HPDE6-E6E7 (cell line): Measurements from ENCODE around the gene ZNF594.
"Not testable (repeated sequence)": the region's sequence is repeated elsewhere in the genome, so short reads cannot be mapped to it uniquely, and the experiment has no call there.

Experiments used
- DNase-seq: peaks from one replicate; pipeline ENCODE4 v3.0.0; 2011; ENCODE audit warnings: missing footprints; ENCODE audit errors: extremely low spot score

ZNF594 gene

GRCh38 chr17:5201011-5201410 is 9.3 kb upstream of the ZNF594 start:
- no peak for DNase-seq

GRCh38 chr17:5200360-5200759 is 8.7 kb upstream of the ZNF594 start:
- DNase-seq = no peak

- DNase-seq = no peak
Measured at GRCh38 chr17:5198472-5198871, 6.8 kb upstream of the ZNF594 start.

- DNase-seq = no peak
Measured at GRCh38 chr17:5194346-5194745, 2.7 kb upstream of the ZNF594 start.

GRCh38 chr17:5184288-5184687 is 7.4 kb downstream of the ZNF594 start:
- no peak for DNase-seq

GRCh38 chr17:5183410-5183793 is 8.3 kb downstream of the ZNF594 start:
- no peak for DNase-seq

- DNase-seq = no peak
Measured at GRCh38 chr17:5182597-5183409, 8.9 kb downstream of the ZNF594 start.

- DNase-seq = no peak
Measured at GRCh38 chr17:5181509-5182305, 10.0 kb downstream of the ZNF594 start.

- no peak for DNase-seq
Measured at GRCh38 chr17:5179003-5179402, 12.7 kb downstream of the ZNF594 start.

- DNase-seq = not testable (repeated sequence)
Measured at GRCh38 chr17:5175027-5175426, 16.6 kb downstream of the ZNF594 start.

GRCh38 chr17:5165791-5166564 is 25.7 kb downstream of the ZNF594 start:
- DNase-seq = not testable (repeated sequence)

GRCh38 chr17:5164436-5164835 is 27.2 kb downstream of the ZNF594 start:
- DNase-seq = no peak

GRCh38 chr17:5161793-5162192 is 29.9 kb downstream of the ZNF594 start:
- DNase-seq = not testable (repeated sequence)

- DNase-seq = not testable (repeated sequence)
Measured at GRCh38 chr17:5160702-5161101, 31.0 kb downstream of the ZNF594 start.

- DNase-seq = not testable (repeated sequence)
Measured at GRCh38 chr17:5146122-5146521, 45.5 kb downstream of the ZNF594 start.

- DNase-seq = not testable (repeated sequence)
Measured at GRCh38 chr17:5142877-5143276, 48.8 kb downstream of the ZNF594 start.

GRCh38 chr17:5139458-5139732 is 52.3 kb downstream of the ZNF594 start:
- no peak for DNase-seq

- DNase-seq = no peak
Measured at GRCh38 chr17:5138616-5139457, 52.8 kb downstream of the ZNF594 start.

GRCh38 chr17:5138198-5138544 is 53.5 kb downstream of the ZNF594 start:
- DNase-seq = not testable (repeated sequence)

GRCh38 chr17:5137511-5138197 is 54.0 kb downstream of the ZNF594 start:
- not testable (repeated sequence) for DNase-seq
